OCI-LY3 (cell line): ENCODE measurements around the gene TRIM16.
"Not testable (repeated sequence)": the region's sequence is repeated elsewhere in the genome, so short reads cannot be mapped to it uniquely, and the experiment has no call there.

ENCODE experiments used
- CTCF ChIP-seq: fragments of 200-600, 300-600 bp; sonication (generic); IDR thresholded peaks from 2 replicates; pipeline ENCODE4 v1.5.1; 2014; ENCODE audit warnings: antibody characterized with exemption, low read length, low read depth
- EZH2phosphoT487 ChIP-seq: fragments of 200-600 bp; shearing (Covaris generic); IDR thresholded peaks from 2 replicates; pipeline ENCODE4 v1.6.1; 2018; ENCODE audit warnings: antibody characterized with exemption, mixed run types, low read depth

DNA sequence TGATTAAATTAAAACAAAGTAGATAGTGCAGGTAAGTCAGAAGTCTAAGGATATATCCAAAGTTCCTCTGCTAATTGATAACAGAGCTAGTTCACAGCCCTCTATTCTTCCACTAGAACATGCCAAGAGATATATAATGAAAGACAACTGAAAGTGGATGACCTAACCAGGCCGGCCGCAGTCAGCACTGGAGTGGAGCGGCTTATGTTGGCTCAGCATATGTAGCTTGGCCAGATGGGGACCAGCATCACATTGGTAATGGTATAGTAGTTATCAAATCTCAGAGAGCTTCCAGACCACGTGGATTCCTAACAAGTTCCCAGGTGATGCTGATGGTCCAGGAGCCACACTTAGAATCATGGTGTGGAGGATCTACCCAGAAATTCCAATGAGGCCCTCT lies 102.6 kb downstream of the TRIM16 start:
- TF ChIP-seq CTCF, EZH2phosphoT487: not testable (repeated sequence)
